ENCODE results near the gene CDV3. TPM values are rescaled to one million over a fixed set of nuclear protein-coding genes. Genes with fewer than 3 reads are reported as not detected.

CDV3 gene
- total and polyA plus RNA-seq, 9 of the 15 experiments (the other 6 are each of a cell fraction or from before 2014, with no cell fraction given): 72.3 to 273 (median 116) TPM

- TF ChIP-seq CREB1 (IDR thresholded peaks at IDR 0.05) (peak; percentile 40), CREB1 (CRISPR knock-in tag; IDR thresholded peaks at IDR 0.05) (0 out of 2 replicates have a peak, but pooled peaks have one; percentile 64), GABPA (tag; conservative IDR thresholded peaks at IDR 0.05; ENCODE audit: low read depth) (no peak), PHF8 (IDR thresholded peaks at IDR 0.05; ENCODE audit: borderline replicate concordance, low read length) (peak; percentile 23; the same call in 1 of the 2 replicates), ZNF655 (CRISPR knock-in tag; IDR thresholded peaks at IDR 0.05) (no peak), MAFK (IDR thresholded peaks at IDR 0.05; ENCODE audit: low read length) (peak; percentile 69), ZFX (CRISPR knock-in tag; IDR thresholded peaks at IDR 0.05) (peak; percentile 70), MNT (conservative IDR thresholded peaks at IDR 0.05) (peak; percentile 45 to 68; a peak in 2 of 4 replicates), POLR2A (conservative IDR thresholded peaks at IDR 0.05) (peak; percentile 87), ZNF778 (CRISPR knock-in tag; IDR thresholded peaks at IDR 0.05) (no peak), C11orf30 (IDR thresholded peaks at IDR 0.05; ENCODE audit: low read depth) (peak; percentile 86), YY1 (IDR thresholded peaks at IDR 0.05; ENCODE audit: borderline replicate concordance in 1 of 3, control insufficient read depth in 1 of 3, extremely low read depth in 1 of 3, insufficient read depth in 3 of 3, insufficient read length in 1 of 3, insufficient replicate concordance in 2 of 3, low read depth in 1 of 3, low read length in 2 of 3) (peak in 1 of 3 experiments; percentile 15), RBBP5 (IDR thresholded peaks at IDR 0.05; ENCODE audit: borderline replicate concordance, insufficient read depth, low read length, poor library complexity, severe bottlenecking) (no peak), L3MBTL2 (IDR thresholded peaks at IDR 0.05) (peak; percentile 46), SUPT5H (IDR thresholded peaks at IDR 0.05) (peak; percentile 65), BHLHE40 (IDR thresholded peaks at IDR 0.05; ENCODE audit: low read length) (peak; percentile 94), MAX (CRISPR knock-in tag; IDR thresholded peaks at IDR 0.05) (peak; percentile 50), ZNF316 (IDR thresholded peaks at IDR 0.05) (peak; percentile 80), ZBTB2 (IDR thresholded peaks at IDR 0.05) (peak; percentile 87), TAF1 (IDR thresholded peaks at IDR 0.05; ENCODE audit: control insufficient read depth, extremely low read depth, insufficient read depth, low read length, severe bottlenecking) (peak; percentile 59), FOXK2 (conservative IDR thresholded peaks at IDR 0.05 in 1 of 2, IDR thresholded peaks at IDR 0.05 in 1 of 2; ENCODE audit: low read depth in 2 of 2) (peak; percentile 56 to 67; a peak in 2 of 4 replicates), NRF1 (conservative IDR thresholded peaks at IDR 0.05 in 1 of 2, IDR thresholded peaks at IDR 0.05 in 1 of 2) (peak; percentile 95 to 96), ARHGAP35 (IDR thresholded peaks at IDR 0.05; ENCODE audit: partially characterized antibody) (no peak), ZNF23 (CRISPR knock-in tag; IDR thresholded peaks at IDR 0.05) (0 out of 2 replicates have a peak, but pooled peaks have one; percentile 0), SMAD1 (IDR thresholded peaks at IDR 0.05; ENCODE audit: low read depth, low read length, partially characterized antibody) (peak; percentile 27)
These were observed 345 bp upstream of the CDV3 start (continued) for GRCh38 chr3:133573054-133573628.
